CD4-positive, alpha-beta T cell (primary cell): ENCODE measurements around the gene ATG7. TPM values are rescaled to one million over a fixed set of nuclear protein-coding genes. Genes with fewer than 3 reads are reported as not detected.

Experiments
- ATAC-seq: fragments of 200-7000 bp; cut with Tn5 transposase; one replicate; pipeline ENCODE4 v1.10.0; 2022; ENCODE audit warnings: mild to moderate bottlenecking; ENCODE audit not compliant: poor library complexity
- CTCF ChIA-PET: fragments of 350-600 bp; sonication (Branson Sonifier 250); formaldehyde crosslinking; loops from one replicate; lab custom pipeline; 2021; ENCODE audit warnings: antibody characterized with exemption, inconsistent platforms; lab: Charles Lee
- POLR2A ChIA-PET: fragments of 350-600 bp; sonication (Branson Sonifier 250); formaldehyde crosslinking; loops from one replicate; lab custom pipeline; 2021; ENCODE audit warnings: antibody characterized with exemption, inconsistent platforms; lab: Charles Lee
- DNase-seq, 14 experiments: peaks; one replicate each; pipeline ENCODE4 v3.0.0-alpha.2; 2013 to 2020; ENCODE audit warnings: mixed read lengths in 2 of 14
- H3K27ac ChIP-seq, 2 donors: one replicate each; pipeline versions ENCODE4 v1.5.1 to v1.7.0; 2013; ENCODE audit warnings: low read length in 2 of 2, low read depth in 1 of 2, mild to moderate bottlenecking in 1 of 2
- H3K27me3 ChIP-seq, 2 experiments: 1 replicate in 1 of 2; 2 replicates in 1 of 2; pipeline versions ENCODE4 v1.6.1 to v1.7.0; 2013; ENCODE audit warnings: low read length in 2 of 2, control low read depth in 1 of 2, mild to moderate bottlenecking in 1 of 2, moderate library complexity in 1 of 2; ENCODE audit not compliant: insufficient read depth in 2 of 2, control insufficient read depth in 1 of 2
- H3K36me3 ChIP-seq: one replicate; pipeline ENCODE4 v1.6.1; 2013; ENCODE audit warnings: low read length, control low read depth; ENCODE audit not compliant: insufficient read depth
- H3K4me1 ChIP-seq: one replicate; pipeline ENCODE4 v1.6.1; 2013; ENCODE audit warnings: low read length, control low read depth; ENCODE audit not compliant: insufficient read depth
- H3K4me3 ChIP-seq: one replicate; pipeline ENCODE4 v1.5.1; 2013; ENCODE audit warnings: mild to moderate bottlenecking, low read length, moderate library complexity
- H3K9me3 ChIP-seq, 2 experiments: 1 replicate in 1 of 2; 2 replicates in 1 of 2; pipeline versions ENCODE4 v1.6.1 to v1.7.0; 2013; ENCODE audit warnings: low read length in 2 of 2, mild to moderate bottlenecking in 2 of 2, control low read depth in 1 of 2, moderate library complexity in 1 of 2; ENCODE audit not compliant: control insufficient read depth in 1 of 2, insufficient read depth in 1 of 2
- H3K27ac Mint-ChIP-seq: one replicate; pipeline ENCODE4 v1.8.0; 2020; ENCODE audit warnings: mixed read lengths
- H3K27me3 Mint-ChIP-seq: one replicate; pipeline ENCODE4 v1.8.0; 2021; ENCODE audit warnings: mixed read lengths
- H3K36me3 Mint-ChIP-seq: one replicate; pipeline ENCODE4 v1.8.0; 2021; ENCODE audit warnings: low read depth, mixed read lengths
- H3K4me1 Mint-ChIP-seq: one replicate; pipeline ENCODE4 v1.8.0; 2021; ENCODE audit warnings: low read depth, mixed read lengths
- H3K4me3 Mint-ChIP-seq: one replicate; pipeline ENCODE4 v1.8.0; 2020; ENCODE audit warnings: mild to moderate bottlenecking, mixed read lengths
- H3K9me3 Mint-ChIP-seq: one replicate; pipeline ENCODE4 v1.8.0; 2020; ENCODE audit warnings: mixed read lengths
- intact Hi-C, 2 experiments: fragments of 100-400 bp; cut with DNase I in 1 of 2; cut with micrococcal nuclease in 1 of 2; formaldehyde crosslinking; loops; one replicate each; pipeline versions ENCODE4 v1.15.1 to v1.9.0; 2023 to 2025; cut with DNase I, micrococcal nuclease
- polyA plus RNA-seq, 2 donors: library from polyadenylated mRNA; unstranded; fragments of 120-200 nt; gene quantifications; one replicate each; pipeline ENCODE4 v1.2.1, GENCODE V29; 2013
- total RNA-seq, 174 experiments: library from RNA in 2 of 174; stranded (reverse) in 2 of 174; gene quantifications; one replicate each; pipeline ENCODE4 v1.2.3 and lab custom pipeline; 2021 to 2026
- TF ChIP-seq, protein P1 (sequence below): fragments of 200-600 bp; IDR thresholded peaks from one replicate; pipeline ENCODE4 v1.8.0; 2022; ENCODE audit warnings: antibody characterized with exemption, mild to moderate bottlenecking

ATG7 gene
- total RNA-seq (10 to 100 TPM; 21.4 to 25.7 TPM), total RNA-seq (lab: John Stamatoyannopoulos, UW) (13.1 to 61.1 (median 30.4) reads per million in 172 experiments)
- polyA plus RNA-seq (2013, experiment 1 of 2) = 15.3 TPM
- 17.1 TPM for polyA plus RNA-seq (2013, experiment 2 of 2)

GRCh38 chr3:11271986-11272904 lies at the start of gene ATG7:
ATG7 (plus strand) TSS chr3:11272397; CDS start chr3:11298696, 26,299 bp downstream.
- peaks cover 24% of the 10 kb centered on the region for H3K4me1 ChIP-seq
- H3K27ac ChIP-seq = peak within 1 kb of the TSS; percentile 78 to 90
- ATAC-seq (peak; percentile 96), DNase-seq (peak; percentile 92 to 99 (median 96))
- Mint-ChIP-seq H3K36me3 (peaks cover 47% of the 10 kb centered on the region), H3K27me3 (no peaks in the 10 kb centered on the region), H3K27ac (peak within 1 kb of the TSS; percentile 98), H3K4me1 (peaks cover 54% of the 10 kb centered on the region), H3K9me3 (no peaks in the 10 kb centered on the region), H3K4me3 (peak within 1 kb of the TSS; percentile 98)
- no peaks in the 10 kb centered on the region for H3K27me3 ChIP-seq
- TF ChIP-seq, protein P1, sequence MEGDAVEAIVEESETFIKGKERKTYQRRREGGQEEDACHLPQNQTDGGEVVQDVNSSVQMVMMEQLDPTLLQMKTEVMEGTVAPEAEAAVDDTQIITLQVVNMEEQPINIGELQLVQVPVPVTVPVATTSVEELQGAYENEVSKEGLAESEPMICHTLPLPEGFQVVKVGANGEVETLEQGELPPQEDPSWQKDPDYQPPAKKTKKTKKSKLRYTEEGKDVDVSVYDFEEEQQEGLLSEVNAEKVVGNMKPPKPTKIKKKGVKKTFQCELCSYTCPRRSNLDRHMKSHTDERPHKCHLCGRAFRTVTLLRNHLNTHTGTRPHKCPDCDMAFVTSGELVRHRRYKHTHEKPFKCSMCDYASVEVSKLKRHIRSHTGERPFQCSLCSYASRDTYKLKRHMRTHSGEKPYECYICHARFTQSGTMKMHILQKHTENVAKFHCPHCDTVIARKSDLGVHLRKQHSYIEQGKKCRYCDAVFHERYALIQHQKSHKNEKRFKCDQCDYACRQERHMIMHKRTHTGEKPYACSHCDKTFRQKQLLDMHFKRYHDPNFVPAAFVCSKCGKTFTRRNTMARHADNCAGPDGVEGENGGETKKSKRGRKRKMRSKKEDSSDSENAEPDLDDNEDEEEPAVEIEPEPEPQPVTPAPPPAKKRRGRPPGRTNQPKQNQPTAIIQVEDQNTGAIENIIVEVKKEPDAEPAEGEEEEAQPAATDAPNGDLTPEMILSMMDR = no peak
- peaks cover 12% of the 10 kb centered on the region for H3K36me3 ChIP-seq
- CTCF ChIA-PET = interaction anchor here (1.1 to 2.3 kb wide), 3 partner anchors 19 to 575 kb away, joined by 3 to 4 read pairs (median 4); partner anchors contain the start of gene TAMM41
- intact Hi-C loops = loop anchor here in 1 of 2 experiments (5.0 to 10.0 kb wide), 6 partner anchors 445 to 1393 kb away; partner anchors contain the start of genes MKRN2, RAF1, SEC13 and TAMM41
- peak within 1 kb of the TSS; percentile 90 for H3K4me3 ChIP-seq
- H3K9me3 ChIP-seq = no peaks in the 10 kb centered on the region
- POLR2A ChIA-PET = interaction anchor here (0.8 to 3.4 kb wide), 21 partner anchors 10 to 1875 kb away, joined by 3 to 44 read pairs (median 5); partner anchors contain the start of genes SETD5, TAMM41, TSEN2 and VGLL4

- Mint-ChIP-seq H3K9me3 (no peaks in the 10 kb centered on the region), H3K36me3 (no peaks in the 10 kb centered on the region), H3K27me3 (no peaks in the 10 kb centered on the region), H3K27ac (no peak overlapping the region), H3K4me3 (no peak overlapping the region), H3K4me1 (no peaks in the 10 kb centered on the region)
- Histone ChIP-seq H3K27me3 (no peaks in the 10 kb centered on the region), H3K4me3 (no peak overlapping the region), H3K27ac (no peak overlapping the region), H3K4me1 (peaks cover 3% of the 10 kb centered on the region), H3K9me3 (no peaks in the 10 kb centered on the region), H3K36me3 (no peaks in the 10 kb centered on the region)
- DNase-seq (no peak), ATAC-seq (no peak)
- POLR2A ChIA-PET = no interaction called here
- intact Hi-C loops = no loop called here
- CTCF ChIA-PET = no interaction called here
- TF ChIP-seq, protein P1 = no peak
Observed at GRCh38 chr3:11224010-11224409, 48.2 kb upstream of the ATG7 start.

- DNase-seq (no peak), ATAC-seq (no peak)
- Histone ChIP-seq H3K27ac (no peak overlapping the region), H3K4me1 (peaks cover 3% of the 10 kb centered on the region), H3K9me3 (no peaks in the 10 kb centered on the region), H3K27me3 (peaks cover 0 to under 1% of the 10 kb centered on the region in 2 experiments), H3K4me3 (no peak overlapping the region), H3K36me3 (no peaks in the 10 kb centered on the region)
- no peaks in the 10 kb centered on the region for H3K4me1 Mint-ChIP-seq
- CTCF ChIA-PET = no interaction called here
- H3K27me3 Mint-ChIP-seq = no peaks in the 10 kb centered on the region
- no peaks in the 10 kb centered on the region for H3K9me3 Mint-ChIP-seq
- TF ChIP-seq, protein P1 = no peak
- POLR2A ChIA-PET = no interaction called here
- H3K27ac Mint-ChIP-seq = no peak overlapping the region
- no peak overlapping the region for H3K4me3 Mint-ChIP-seq
- H3K36me3 Mint-ChIP-seq = no peaks in the 10 kb centered on the region
- intact Hi-C loops = no loop called here
Observed at GRCh38 chr3:11224870-11225229, 47.3 kb upstream of the ATG7 start.
